ENCODE data around the gene PLPP1.

The PLPP1 gene
- 6.6 reads per million, percentile 24 among the genes with 10 or more reads in this experiment for total RNA-seq

- DNase-seq: peak; percentile 70
These were observed at the start of gene PLPP1 for GRCh38 chr5:55534436-55535198. Gene PLPP1 (minus strand): TSS chr5:55534964. CDS start chr5:55534629, 335 bp downstream.

- no peak for DNase-seq
These were observed 48.8 kb upstream of the PLPP1 start for GRCh38 chr5:55583578-55583977.

GRCh38 chr5:55582256-55582655, 47.5 kb upstream of the PLPP1 start:
- no peak for DNase-seq

GRCh38 chr5:55580042-55580441, 45.3 kb upstream of the PLPP1 start:
- DNase-seq: no peak

GRCh38 chr5:55578771-55579170, 44.0 kb upstream of the PLPP1 start:
- no peak for DNase-seq

- no peak for DNase-seq
These were observed 42.7 kb upstream of the PLPP1 start for GRCh38 chr5:55577353-55578060.

GRCh38 chr5:55576661-55577060, 41.9 kb upstream of the PLPP1 start:
- DNase-seq: no peak

- DNase-seq: no peak
These were observed 41.2 kb upstream of the PLPP1 start for GRCh38 chr5:55575815-55576583.

GRCh38 chr5:55572600-55572999, 37.8 kb upstream of the PLPP1 start:
- no peak for DNase-seq

- DNase-seq: no peak
These were observed 37.3 kb upstream of the PLPP1 start for GRCh38 chr5:55572020-55572419.

GRCh38 chr5:55570570-55570969, 35.8 kb upstream of the PLPP1 start:
- no peak for DNase-seq

- DNase-seq: no peak
These were observed 35.3 kb upstream of the PLPP1 start for GRCh38 chr5:55570026-55570425.

- no peak for DNase-seq
These were observed 34.7 kb upstream of the PLPP1 start for GRCh38 chr5:55569513-55569865.

GRCh38 chr5:55568654-55569512, 34.1 kb upstream of the PLPP1 start:
- no peak for DNase-seq

GRCh38 chr5:55564721-55565120, 30.0 kb upstream of the PLPP1 start:
- DNase-seq: no peak

- DNase-seq: no peak
These were observed 23.7 kb upstream of the PLPP1 start for GRCh38 chr5:55558484-55558883.

GRCh38 chr5:55557123-55557522, 22.4 kb upstream of the PLPP1 start:
- no peak for DNase-seq

GRCh38 chr5:55554585-55555202, 19.9 kb upstream of the PLPP1 start:
- DNase-seq: no peak

GRCh38 chr5:55551904-55552303, 17.1 kb upstream of the PLPP1 start:
- DNase-seq: no peak

GRCh38 chr5:55551358-55551757, 16.6 kb upstream of the PLPP1 start:
- no peak for DNase-seq

GRCh38 chr5:55547781-55548180, 13.0 kb upstream of the PLPP1 start:
- DNase-seq: no peak

- no peak for DNase-seq
These were observed 12.2 kb upstream of the PLPP1 start for GRCh38 chr5:55546947-55547346.

Measured in effector CD4-positive, alpha-beta T cell (primary cell).